T-cell (primary cell): ENCODE measurements around the gene MAMDC2. TPM values are rescaled to one million over a fixed set of nuclear protein-coding genes. Genes with fewer than 3 reads are reported as not detected.

Experiments
- ATAC-seq, 4 experiments: fragments of 200-7000 bp in 3 of 4; fragments of 150-1000 bp in 1 of 4; cut with Tn5 transposase; replicated peaks in 1 of 4; 1 replicate in 3 of 4; 2 replicates in 1 of 4; pipeline ENCODE4 v1.10.0; 2021; ENCODE audit warnings: moderate library complexity in 3 of 4, mild to moderate bottlenecking in 2 of 4, moderate number of reproducible peaks in 1 of 4
- CTCF ChIA-PET, 2 donors: fragments of 300-600 bp; sonication (Branson Sonifier 250); formaldehyde crosslinking; loops; one replicate each; lab custom pipeline; 2022; ENCODE audit warnings: antibody characterized with exemption in 2 of 2; lab: Charles Lee
- POLR2A ChIA-PET, 2 donors: fragments of 300-600 bp; sonication (Branson Sonifier 250); formaldehyde crosslinking; loops; one replicate each; lab custom pipeline; 2022; ENCODE audit warnings: antibody characterized with exemption in 2 of 2; lab: Charles Lee
- DNase-seq, 35 experiments: peaks; one replicate each; pipeline versions ENCODE4 v3.0.0 to v3.0.0-alpha.2; 2013 to 2023
- H3K27ac ChIP-seq: one replicate; pipeline ENCODE4 v1.5.1; 2013; ENCODE audit warnings: low read length
- H3K27me3 ChIP-seq, 2 experiments: replicated peaks in 1 of 2; 1 replicate in 1 of 2; 2 replicates in 1 of 2; pipeline versions ENCODE4 v1.6.1 to v1.7.0; 2013; ENCODE audit warnings: low read length in 1 of 2, mixed read lengths in 1 of 2; ENCODE audit not compliant: control insufficient read depth in 2 of 2, insufficient read depth in 2 of 2; ENCODE audit errors: extremely low read depth in 1 of 2
- H3K36me3 ChIP-seq, 2 donors: 1 replicate in 1 of 2; 2 replicates in 1 of 2; pipeline versions ENCODE4 v1.6.1 to v1.7.0; 2013; ENCODE audit warnings: low read length in 1 of 2; ENCODE audit not compliant: control insufficient read depth in 2 of 2, insufficient read depth in 1 of 2; ENCODE audit errors: extremely low read depth in 1 of 2
- H3K4me1 ChIP-seq, 2 experiments: 1 replicate in 1 of 2; 2 replicates in 1 of 2; pipeline versions ENCODE4 v1.6.1 to v1.7.0; 2013; ENCODE audit warnings: low read length in 2 of 2, mixed read lengths in 1 of 2; ENCODE audit not compliant: insufficient read depth in 2 of 2, control insufficient read depth in 1 of 2; ENCODE audit errors: extremely low read depth in 1 of 2
- H3K4me3 ChIP-seq, 2 donors: 1 replicate in 1 of 2; 2 replicates in 1 of 2; pipeline versions ENCODE4 v1.5.1 to v1.7.0; 2013; ENCODE audit warnings: mild to moderate bottlenecking in 2 of 2, low read length in 1 of 2, moderate library complexity in 1 of 2; ENCODE audit not compliant: control insufficient read depth in 1 of 2; ENCODE audit errors: extremely low read depth in 1 of 2
- H3K9me3 ChIP-seq: 2 replicates; pipeline ENCODE4 v1.7.0; 2013
- H3K27ac Mint-ChIP-seq, 2 donors: one replicate each; pipeline ENCODE4 v1.8.0; 2020 to 2021; ENCODE audit warnings: mild to moderate bottlenecking in 2 of 2, mixed read lengths in 2 of 2
- H3K27me3 Mint-ChIP-seq, 2 donors: one replicate each; pipeline ENCODE4 v1.8.0; 2021 to 2022; ENCODE audit warnings: mixed read lengths in 2 of 2
- H3K36me3 Mint-ChIP-seq: one replicate; pipeline ENCODE4 v1.8.0; 2021; ENCODE audit warnings: mixed read lengths
- H3K4me1 Mint-ChIP-seq, 3 donors: one replicate each; pipeline ENCODE4 v1.8.0; 2020 to 2022; ENCODE audit warnings: mixed read lengths in 3 of 3, mild to moderate bottlenecking in 1 of 3
- H3K4me3 Mint-ChIP-seq, 3 donors: one replicate each; pipeline ENCODE4 v1.8.0; 2020 to 2022; ENCODE audit warnings: mild to moderate bottlenecking in 3 of 3, mixed read lengths in 3 of 3, moderate library complexity in 3 of 3
- H3K9me3 Mint-ChIP-seq, 3 donors: one replicate each; pipeline ENCODE4 v1.8.0; 2020 to 2022; ENCODE audit warnings: mixed read lengths in 3 of 3
- WGBS: methylation state at CpG from one replicate; pipeline ENCODE4 v1.1.5; 2013; ENCODE audit warnings: missing lambda C conversion rate; ENCODE audit not compliant: insufficient coverage; 5-methylcytosine and 5-hydroxymethylcytosine counted together
- total RNA-seq, 35 experiments: library from RNA in 6 of 35; stranded (reverse) in 6 of 35; fragments of 120-200 nt in 1 of 35; gene quantifications; one replicate each; pipeline versions ENCODE4 v1.2.1 to v1.2.4 and lab custom pipeline; 2013 to 2026

MAMDC2 gene
- total RNA-seq, 5 donors from 2014 or later (not counting 1 experiment from before 2014, with no cell fraction given) = 0.09 to 0.19 (median 0.12) TPM; not detected in 2

DNA sequence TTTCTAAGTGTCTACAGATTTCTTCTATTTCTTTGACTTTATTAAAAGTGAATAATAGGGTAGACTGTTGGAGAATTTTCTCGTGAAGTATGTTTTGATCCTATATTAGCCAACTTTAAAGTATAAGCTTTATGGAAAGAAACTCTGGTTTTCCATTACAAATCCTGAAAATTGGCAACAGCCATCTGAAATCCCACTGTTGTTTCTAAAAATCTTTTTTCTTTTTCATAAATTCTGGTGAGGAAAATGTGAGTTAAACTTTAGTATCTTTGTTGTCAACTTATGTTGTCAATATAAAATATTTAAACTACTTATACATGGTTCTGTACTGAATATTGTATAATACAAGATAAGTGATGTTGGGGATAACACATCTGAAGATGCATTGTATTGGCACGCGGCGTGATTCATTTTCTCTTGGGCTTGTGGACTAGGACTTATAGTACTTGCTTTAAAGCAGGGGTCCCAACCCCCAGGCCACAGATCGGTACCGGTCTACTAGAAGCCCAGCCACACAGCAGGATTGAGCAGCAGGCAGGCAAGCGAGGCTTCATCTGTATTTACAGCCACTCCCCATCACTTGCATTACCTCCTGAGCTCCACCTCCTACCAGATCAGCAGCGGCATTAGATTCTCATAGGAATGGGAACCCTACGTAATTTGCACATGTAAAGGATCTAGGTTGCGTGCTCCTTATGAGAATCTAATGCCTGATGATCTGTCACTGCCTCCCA is 12.7 kb downstream of the MAMDC2 start:
- H3K9me3 Mint-ChIP-seq = peaks cover 0 to 4% (median 0%) of the 10 kb centered on the region in 3 donors

DNA sequence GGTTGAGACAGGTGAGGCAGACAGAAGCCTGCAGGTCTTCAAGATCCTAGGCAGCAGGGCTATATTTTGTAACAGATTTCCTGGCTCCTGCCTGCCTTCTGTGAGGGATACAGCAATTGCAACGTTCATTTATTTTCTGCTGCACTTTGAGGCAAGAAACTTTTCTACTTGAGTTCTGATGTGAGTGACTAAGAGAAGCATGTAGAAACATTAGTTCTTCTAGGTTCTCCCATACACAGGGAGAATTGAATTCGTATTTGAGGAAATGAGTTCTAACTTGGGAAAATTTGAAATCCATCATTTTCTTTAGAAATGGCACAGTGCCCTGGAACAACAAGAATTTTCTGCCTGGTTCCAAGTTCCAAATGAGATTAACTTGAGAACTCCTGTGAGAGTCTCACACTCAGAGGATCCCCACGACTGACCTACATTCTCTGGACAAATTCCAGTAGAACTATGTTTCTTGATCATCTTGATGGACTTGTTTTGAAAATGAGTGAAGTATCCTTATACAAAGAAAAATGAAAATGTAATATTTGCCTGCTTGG is 15.0 kb downstream of the MAMDC2 start:
- no peak overlapping the region for H3K4me3 ChIP-seq
- DNase-seq = no peak
- 80% methylated on average over 1 of the region's 3 CpGs for WGBS
- H3K4me1 Mint-ChIP-seq = no peaks in the 10 kb centered on the region
- ChIA-PET POLR2A (no interaction called here), CTCF (no interaction called here)
- peaks cover 0 to 4% (median 0%) of the 10 kb centered on the region in 3 donors for H3K9me3 Mint-ChIP-seq
- H3K4me3 Mint-ChIP-seq = no peak overlapping the region
- no peaks in the 10 kb centered on the region for H3K27me3 ChIP-seq
- no peaks in the 10 kb centered on the region for H3K36me3 ChIP-seq
- no peak overlapping the region for H3K27ac Mint-ChIP-seq
- no peaks in the 10 kb centered on the region for H3K4me1 ChIP-seq
- H3K27ac ChIP-seq = no peak overlapping the region
- H3K9me3 ChIP-seq = no peaks in the 10 kb centered on the region
- peaks cover 7 to 19% of the 10 kb centered on the region in 2 donors for H3K27me3 Mint-ChIP-seq
- no peaks in the 10 kb centered on the region for H3K36me3 Mint-ChIP-seq
- no peak for ATAC-seq

More for the DNA sequence above, 12.7 kb downstream of the MAMDC2 start:
- 83% methylated on average over 7 of the region's 10 CpGs for WGBS
- Histone ChIP-seq H3K27me3 (no peaks in the 10 kb centered on the region), H3K4me1 (no peaks in the 10 kb centered on the region), H3K36me3 (no peaks in the 10 kb centered on the region), H3K4me3 (no peak overlapping the region), H3K9me3 (no peaks in the 10 kb centered on the region), H3K27ac (no peak overlapping the region)
- POLR2A ChIA-PET = no interaction called here
- Mint-ChIP-seq H3K36me3 (no peaks in the 10 kb centered on the region), H3K4me1 (no peaks in the 10 kb centered on the region), H3K4me3 (no peak overlapping the region), H3K27me3 (peaks cover 4 to 28% of the 10 kb centered on the region in 2 donors), H3K27ac (no peak overlapping the region)
- CTCF ChIA-PET = no interaction called here
- ATAC-seq (no peak), DNase-seq (no peak)

DNA sequence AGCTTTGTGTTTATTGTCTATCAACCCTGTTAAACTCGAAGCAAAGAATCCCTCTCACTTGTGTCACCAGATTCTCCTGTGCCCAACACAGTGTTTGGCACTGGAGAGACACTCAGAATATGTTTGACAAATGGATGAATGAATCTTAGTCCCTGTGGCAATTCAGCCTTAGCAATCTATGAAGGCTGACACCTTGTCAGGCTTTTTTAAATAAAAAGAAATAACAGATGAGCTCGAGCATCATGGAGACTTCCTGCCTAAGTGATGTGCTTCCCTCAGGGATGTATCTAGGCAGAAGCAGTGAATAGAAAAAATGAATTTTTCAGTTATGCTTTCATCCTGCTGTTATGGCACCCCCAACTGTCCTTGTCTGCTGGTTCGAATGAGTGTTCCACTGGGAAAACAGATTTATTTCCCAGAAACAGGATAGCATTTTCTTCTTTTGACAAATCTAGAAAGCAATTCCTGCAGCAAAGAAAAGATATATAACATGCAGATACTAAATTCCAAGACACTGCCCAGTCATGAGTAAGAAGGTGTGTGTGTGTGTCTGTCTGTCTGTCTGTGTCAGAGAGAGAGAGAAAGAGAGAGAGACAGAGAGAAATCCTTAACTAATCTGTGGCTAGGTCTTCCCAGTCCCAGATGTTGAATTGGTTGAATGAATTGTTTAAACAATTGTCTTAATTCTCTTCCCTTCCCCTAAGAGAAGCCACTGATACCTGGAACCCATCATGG is 16.7 kb downstream of the MAMDC2 start:
- Histone ChIP-seq H3K9me3 (no peaks in the 10 kb centered on the region), H3K36me3 (no peaks in the 10 kb centered on the region), H3K27me3 (no peaks in the 10 kb centered on the region), H3K4me3 (no peak overlapping the region), H3K27ac (no peak overlapping the region), H3K4me1 (no peaks in the 10 kb centered on the region)
- Mint-ChIP-seq H3K27me3 (peaks cover 11 to 19% of the 10 kb centered on the region in 2 donors), H3K4me3 (no peak overlapping the region), H3K36me3 (no peaks in the 10 kb centered on the region), H3K9me3 (no peaks in the 10 kb centered on the region), H3K27ac (no peak overlapping the region), H3K4me1 (no peaks in the 10 kb centered on the region)
- DNase-seq (no peak), ATAC-seq (no peak)
- ChIA-PET CTCF (no interaction called here), POLR2A (no interaction called here)
- 80% methylated on average over 1 of the region's 3 CpGs for WGBS

DNA sequence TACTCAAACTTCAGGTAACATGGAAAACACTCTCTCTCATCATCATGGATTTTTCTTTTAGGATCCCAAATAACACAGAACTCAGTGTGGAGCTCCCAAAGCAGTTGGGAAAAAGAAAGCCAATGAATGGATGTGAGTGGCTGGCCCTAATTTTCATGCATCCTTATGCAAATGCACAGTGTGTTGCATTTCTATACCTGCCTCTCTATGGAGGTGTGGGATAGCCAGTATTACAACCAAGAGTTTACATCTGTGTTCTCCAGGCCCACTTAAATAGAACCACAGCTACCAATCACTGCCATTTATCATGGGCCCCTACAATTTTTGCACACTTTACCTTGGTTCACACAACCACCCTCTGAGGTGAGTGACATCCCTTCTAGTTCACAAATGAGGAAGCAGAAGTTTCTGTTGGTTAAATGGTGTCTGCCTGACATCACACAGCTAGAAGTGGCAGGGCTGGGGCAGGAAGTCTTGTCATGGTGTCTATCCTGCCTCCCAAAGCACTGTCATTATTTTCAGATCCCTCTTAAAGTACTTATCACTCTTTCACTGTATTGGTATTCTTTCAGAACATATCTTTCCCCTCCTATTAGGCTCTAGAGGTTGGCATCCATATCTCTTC is 17.3 kb downstream of the MAMDC2 start:
- H3K4me3 Mint-ChIP-seq = no peak overlapping the region
- H3K27me3 Mint-ChIP-seq = peaks cover 13 to 23% of the 10 kb centered on the region in 2 donors
- no peak overlapping the region for H3K27ac ChIP-seq
- ATAC-seq (no peak), DNase-seq (no peak)
- no peaks in the 10 kb centered on the region for H3K36me3 ChIP-seq
- H3K27me3 ChIP-seq = peaks cover 0 to 1% of the 10 kb centered on the region in 2 experiments
- H3K9me3 Mint-ChIP-seq = no peaks in the 10 kb centered on the region
- H3K9me3 ChIP-seq = no peaks in the 10 kb centered on the region
- H3K27ac Mint-ChIP-seq = no peak overlapping the region
- H3K4me1 Mint-ChIP-seq = no peaks in the 10 kb centered on the region
- ChIA-PET CTCF (interaction anchor here in 1 of 2 donors (0.6 kb wide), 1 partner anchor 1166 kb away, joined by 8 read pairs; no protein-coding TSS in a partner anchor), POLR2A (no interaction called here)
- no peaks in the 10 kb centered on the region for H3K36me3 Mint-ChIP-seq
- H3K4me3 ChIP-seq = no peak overlapping the region
- H3K4me1 ChIP-seq = no peaks in the 10 kb centered on the region

DNA sequence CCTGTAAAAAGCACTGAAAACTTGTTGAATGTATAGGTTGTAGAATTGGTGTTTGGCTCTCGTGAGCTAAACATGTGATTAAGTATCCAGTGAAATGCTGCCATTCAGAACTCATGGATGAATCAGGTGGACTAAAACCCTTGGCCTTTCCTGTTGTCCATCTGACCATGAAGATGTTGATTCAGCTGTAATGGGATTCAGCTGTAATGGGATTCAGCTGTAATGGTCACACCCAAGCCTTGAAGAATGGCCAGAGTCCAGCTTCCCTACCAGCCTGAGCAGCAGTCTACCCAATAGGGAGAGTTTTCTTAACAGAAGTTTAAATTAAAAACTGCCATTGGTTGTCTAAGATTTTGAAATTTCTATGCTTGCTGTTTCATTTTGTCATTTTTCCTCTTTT is 18.1 kb downstream of the MAMDC2 start:
- no peaks in the 10 kb centered on the region for H3K9me3 Mint-ChIP-seq
- WGBS = no CpG with 5 or more reads among the region's 1 CpG

DNA sequence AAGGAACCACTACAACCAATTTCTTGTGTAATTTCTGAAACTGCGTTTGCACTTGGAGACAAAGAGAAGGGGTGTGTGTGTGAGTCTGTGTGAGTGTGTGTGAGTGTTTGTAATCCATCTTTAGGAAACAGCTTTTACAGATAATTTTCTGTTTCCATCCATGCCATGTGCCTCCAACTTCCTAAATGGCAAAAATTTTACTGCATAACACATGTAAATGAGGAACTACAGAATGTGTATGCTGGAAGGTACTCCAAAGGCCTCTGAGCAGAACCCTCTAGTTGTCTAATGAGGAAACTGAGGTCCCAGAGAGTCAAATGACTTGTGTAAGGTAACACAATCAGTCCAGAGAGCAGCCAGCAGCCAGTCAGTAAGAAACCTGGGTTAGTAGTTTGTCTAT is 20.8 kb downstream of the MAMDC2 start:
- H3K36me3 ChIP-seq = no peaks in the 10 kb centered on the region
- no peaks in the 10 kb centered on the region for H3K36me3 Mint-ChIP-seq
- H3K27me3 ChIP-seq = peaks cover 0 to 3% of the 10 kb centered on the region in 2 experiments
- H3K27ac Mint-ChIP-seq = no peak overlapping the region
- no peaks in the 10 kb centered on the region for H3K9me3 ChIP-seq
- no peak overlapping the region for H3K4me3 Mint-ChIP-seq
- DNase-seq = no peak
- no peaks in the 10 kb centered on the region for H3K4me1 ChIP-seq
- H3K27ac ChIP-seq = no peak overlapping the region
- CTCF ChIA-PET = no interaction called here
- POLR2A ChIA-PET = no interaction called here
- no peaks in the 10 kb centered on the region for H3K9me3 Mint-ChIP-seq
- H3K4me3 ChIP-seq = no peak overlapping the region
- WGBS = no CpG with 5 or more reads among the region's 1 CpG
- H3K4me1 Mint-ChIP-seq = no peaks in the 10 kb centered on the region
- peaks cover 19 to 34% of the 10 kb centered on the region in 2 donors for H3K27me3 Mint-ChIP-seq
- no peak for ATAC-seq

More for the DNA sequence above, 18.1 kb downstream of the MAMDC2 start:
- H3K9me3 ChIP-seq = no peaks in the 10 kb centered on the region
- Mint-ChIP-seq H3K4me3 (no peak overlapping the region), H3K4me1 (no peaks in the 10 kb centered on the region), H3K27ac (no peak overlapping the region), H3K27me3 (peaks cover 18 to 26% of the 10 kb centered on the region in 2 donors), H3K36me3 (no peaks in the 10 kb centered on the region)
- POLR2A ChIA-PET = no interaction called here
- no peaks in the 10 kb centered on the region for H3K4me1 ChIP-seq
- H3K27ac ChIP-seq = no peak overlapping the region
- CTCF ChIA-PET = interaction anchor here in 1 of 2 donors (0.6 kb wide), 1 partner anchor 1165 kb away, joined by 8 read pairs; no protein-coding TSS in a partner anchor
- no peaks in the 10 kb centered on the region for H3K36me3 ChIP-seq
- ATAC-seq (no peak), DNase-seq (no peak)
- H3K4me3 ChIP-seq = no peak overlapping the region
- H3K27me3 ChIP-seq = peaks cover 0 to 3% of the 10 kb centered on the region in 2 experiments
